Thoracic aorta (tissue), 2 donors: ENCODE measurements around the gene MCF2. TPM values are rescaled to one million over a fixed set of nuclear protein-coding genes. Genes with fewer than 3 reads are reported as not detected.

ENCODE experiments used
- ATAC-seq: fragments of 150-250 bp; one replicate; pipeline ENCODE4 v1.8.0; 2017; ENCODE audit warnings: low read depth; ENCODE audit not compliant: insufficient number of reproducible peaks, low FRiP score
- DNase-seq: peaks from one replicate; pipeline ENCODE4 v3.0.0-alpha.2; 2020; ENCODE audit warnings: low spot score
- H3K27ac ChIP-seq, 2 donors: fragments of 200-600 bp; sonication (generic); 1 replicate in 1 of 2; 2 replicates in 1 of 2; pipeline ENCODE4 v1.5.1; 2016; ENCODE audit warnings: mild to moderate bottlenecking in 2 of 2, moderate library complexity in 2 of 2
- H3K27me3 ChIP-seq: fragments of 200-600 bp; sonication (generic); replicated peaks from 2 replicates; pipeline ENCODE4 v1.6.0; 2016; ENCODE audit warnings: mild to moderate bottlenecking; ENCODE audit not compliant: insufficient read depth
- H3K36me3 ChIP-seq: fragments of 200-600 bp; sonication (generic); one replicate; pipeline ENCODE4 v1.5.1; 2016
- H3K4me1 ChIP-seq, 2 donors: fragments of 200-600 bp; sonication (generic); 1 replicate in 1 of 2; 2 replicates in 1 of 2; pipeline versions ENCODE4 v1.5.1 to v1.6.0; 2016; ENCODE audit warnings: low read depth in 2 of 2, mild to moderate bottlenecking in 1 of 2; ENCODE audit not compliant: control insufficient read depth in 1 of 2
- H3K4me3 ChIP-seq: fragments of 200-600 bp; sonication (generic); 2 replicates; pipeline ENCODE4 v1.5.1; 2016; ENCODE audit warnings: mild to moderate bottlenecking
- H3K9me3 ChIP-seq: fragments of 200-600 bp; sonication (generic); 2 replicates; pipeline ENCODE4 v1.5.1; 2016
- total RNA-seq, 2 donors: library from RNA; depleted of rRNA; stranded (reverse); fragments of >200 nt; gene quantifications; one replicate each; pipeline versions ENCODE4 v1.1.0 to v1.2.3, GENCODE V29; 2016
- TF ChIP-seq, protein P1 (sequence below): fragments of 200-600 bp; sonication (generic); IDR thresholded peaks from one replicate; pipeline ENCODE4 v1.5.1; 2019; ENCODE audit warnings: antibody characterized with exemption

The MCF2 gene
- total RNA-seq, 2 donors from 2014 or later, result 2.2 to 3.8 TPM

DNA sequence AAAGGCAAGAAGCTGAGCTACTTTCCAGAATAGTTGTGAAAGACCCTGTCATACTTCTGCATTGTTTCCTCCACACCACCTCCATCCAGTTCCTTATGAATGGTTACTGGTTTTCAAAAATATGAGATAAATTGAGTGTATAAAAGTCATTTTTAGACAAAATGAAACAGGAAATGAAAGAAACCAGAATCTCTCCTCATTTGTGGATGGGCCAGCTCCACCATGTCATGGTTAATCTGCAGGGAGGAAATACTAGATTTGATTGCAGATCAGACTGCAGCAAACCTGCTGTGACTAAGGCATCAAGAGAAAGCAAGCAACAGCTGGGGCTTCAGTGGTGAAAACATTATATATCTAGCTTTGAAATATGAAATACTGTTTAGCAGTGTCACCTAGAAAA, 153.6 kb downstream of the MCF2 start:
- ATAC-seq, result no peak
- no peaks in the 10 kb centered on the region for H3K4me1 ChIP-seq
- DNase-seq, result no peak
- H3K9me3 ChIP-seq, result no peaks in the 10 kb centered on the region
- no peak overlapping the region for H3K27ac ChIP-seq
- TF ChIP-seq, protein P1, sequence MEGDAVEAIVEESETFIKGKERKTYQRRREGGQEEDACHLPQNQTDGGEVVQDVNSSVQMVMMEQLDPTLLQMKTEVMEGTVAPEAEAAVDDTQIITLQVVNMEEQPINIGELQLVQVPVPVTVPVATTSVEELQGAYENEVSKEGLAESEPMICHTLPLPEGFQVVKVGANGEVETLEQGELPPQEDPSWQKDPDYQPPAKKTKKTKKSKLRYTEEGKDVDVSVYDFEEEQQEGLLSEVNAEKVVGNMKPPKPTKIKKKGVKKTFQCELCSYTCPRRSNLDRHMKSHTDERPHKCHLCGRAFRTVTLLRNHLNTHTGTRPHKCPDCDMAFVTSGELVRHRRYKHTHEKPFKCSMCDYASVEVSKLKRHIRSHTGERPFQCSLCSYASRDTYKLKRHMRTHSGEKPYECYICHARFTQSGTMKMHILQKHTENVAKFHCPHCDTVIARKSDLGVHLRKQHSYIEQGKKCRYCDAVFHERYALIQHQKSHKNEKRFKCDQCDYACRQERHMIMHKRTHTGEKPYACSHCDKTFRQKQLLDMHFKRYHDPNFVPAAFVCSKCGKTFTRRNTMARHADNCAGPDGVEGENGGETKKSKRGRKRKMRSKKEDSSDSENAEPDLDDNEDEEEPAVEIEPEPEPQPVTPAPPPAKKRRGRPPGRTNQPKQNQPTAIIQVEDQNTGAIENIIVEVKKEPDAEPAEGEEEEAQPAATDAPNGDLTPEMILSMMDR, result no peak
- no peaks in the 10 kb centered on the region for H3K36me3 ChIP-seq
- H3K27me3 ChIP-seq, result no peaks in the 10 kb centered on the region
- no peak overlapping the region for H3K4me3 ChIP-seq

DNA sequence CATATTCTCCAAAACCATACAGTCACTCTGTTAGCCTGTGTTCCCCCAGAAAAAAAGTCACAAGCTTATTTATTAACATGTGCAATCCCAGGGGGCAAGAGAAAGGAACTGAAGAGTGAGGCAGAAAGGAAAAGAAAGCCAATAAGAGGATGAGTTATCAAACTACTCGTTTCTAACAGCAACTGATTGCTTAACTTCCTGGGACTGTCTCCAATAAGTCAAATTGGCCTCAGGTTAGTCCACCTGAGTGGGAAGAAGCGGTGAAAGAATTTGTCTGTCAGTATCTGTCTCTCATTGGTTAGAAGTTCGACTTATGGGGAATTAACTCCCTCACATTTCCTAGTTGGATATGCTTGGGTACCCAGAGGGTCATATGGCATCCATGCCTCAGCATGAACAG, 163.4 kb downstream of the MCF2 start:
- no peak for DNase-seq

DNA sequence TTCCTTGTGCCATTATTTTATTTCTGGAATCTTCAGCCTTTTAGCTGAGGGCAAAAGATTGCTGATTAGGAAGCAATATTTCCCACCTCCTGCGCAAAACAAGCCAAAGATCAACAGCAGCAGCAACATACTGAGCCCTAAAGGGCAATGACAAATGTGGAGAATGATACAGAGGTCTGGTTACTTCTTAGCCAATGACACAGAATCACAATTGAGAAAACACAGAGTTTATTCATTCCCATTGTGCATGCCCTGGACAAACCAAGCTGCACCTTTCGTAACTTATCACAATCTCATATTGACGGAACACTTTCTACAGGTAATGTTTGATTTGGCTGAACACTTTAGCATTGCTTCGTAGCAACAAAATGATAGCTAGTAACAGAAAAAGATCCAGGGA, 164.0 kb downstream of the MCF2 start:
- no peak for ATAC-seq
- H3K4me3 ChIP-seq, result no peak overlapping the region
- DNase-seq, result no peak
- no peaks in the 10 kb centered on the region for H3K27me3 ChIP-seq
- H3K27ac ChIP-seq, result no peak overlapping the region
- no peaks in the 10 kb centered on the region for H3K36me3 ChIP-seq
- H3K4me1 ChIP-seq, result no peaks in the 10 kb centered on the region
- TF ChIP-seq, protein P1, result no peak
- H3K9me3 ChIP-seq, result no peaks in the 10 kb centered on the region

More for the DNA sequence above, 163.4 kb downstream of the MCF2 start:
- no peak for ATAC-seq
- H3K9me3 ChIP-seq, result no peaks in the 10 kb centered on the region
- no peak overlapping the region for H3K4me3 ChIP-seq
- H3K4me1 ChIP-seq, result no peaks in the 10 kb centered on the region
- H3K27ac ChIP-seq, result no peak overlapping the region
- H3K27me3 ChIP-seq, result no peaks in the 10 kb centered on the region
- H3K36me3 ChIP-seq, result no peaks in the 10 kb centered on the region
- TF ChIP-seq, protein P1, result no peak

DNA sequence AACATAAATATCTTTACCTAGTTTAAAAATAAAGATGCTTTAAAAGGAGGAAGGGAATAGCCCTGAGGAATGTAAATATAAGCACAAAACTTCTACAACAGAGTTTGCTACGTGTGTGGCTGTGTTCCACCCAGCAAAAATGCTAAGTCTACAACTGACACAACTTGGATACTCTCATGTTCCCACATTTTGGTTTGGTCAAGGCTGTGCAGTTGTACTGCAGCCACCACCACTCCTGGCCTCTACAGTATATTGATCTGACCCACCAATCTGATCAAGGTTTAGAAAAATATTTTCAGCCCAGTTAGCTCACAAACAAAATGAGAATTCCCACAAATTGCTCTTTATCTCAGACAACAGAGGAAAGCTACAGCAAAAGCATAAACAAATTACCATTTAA, 165.3 kb downstream of the MCF2 start:
- Histone ChIP-seq H3K27me3 (no peaks in the 10 kb centered on the region), H3K27ac (no peak overlapping the region), H3K4me3 (no peak overlapping the region), H3K9me3 (no peaks in the 10 kb centered on the region), H3K36me3 (no peaks in the 10 kb centered on the region), H3K4me1 (no peaks in the 10 kb centered on the region)
- TF ChIP-seq, protein P1, result no peak
- no peak for DNase-seq
- ATAC-seq, result no peak

DNA sequence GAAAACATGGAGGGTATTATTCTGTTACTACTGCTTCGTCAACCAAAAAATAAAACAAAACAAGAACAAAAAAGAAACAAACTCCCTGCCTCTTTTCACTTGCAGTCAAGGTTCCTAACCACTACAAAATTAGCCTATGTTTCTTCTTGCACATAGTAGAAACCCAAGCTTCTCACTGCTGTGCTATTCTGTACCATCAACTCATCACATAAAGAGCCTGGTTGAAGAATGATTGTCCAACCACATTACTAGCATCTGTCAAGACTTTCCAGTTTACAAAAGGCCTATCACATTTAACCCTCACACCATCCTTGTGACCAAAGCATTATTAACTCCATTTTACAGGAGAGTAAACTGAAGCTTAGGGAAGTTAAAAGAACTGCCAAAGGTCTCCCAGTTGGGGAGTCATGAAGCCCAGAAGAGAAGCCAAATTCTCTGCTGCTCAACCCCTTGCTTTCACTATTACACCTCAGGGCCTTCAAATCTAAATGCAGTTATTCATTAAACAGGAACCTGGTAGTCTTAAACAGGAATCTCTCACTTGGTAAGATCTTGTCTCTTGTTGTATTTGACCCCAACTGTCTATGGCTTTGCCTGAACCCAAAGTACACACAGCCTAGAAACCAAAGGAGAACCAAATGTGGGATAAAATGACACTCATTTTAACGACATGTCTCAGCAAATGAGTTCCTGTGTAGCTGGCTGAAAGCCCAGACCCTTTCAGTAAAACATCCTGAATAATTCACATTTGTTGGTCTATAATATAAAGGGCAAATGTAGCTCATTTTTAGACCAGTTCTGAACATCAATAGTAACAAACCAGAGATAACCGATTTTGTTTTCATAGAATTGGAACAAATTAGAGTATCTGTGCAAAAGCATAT, 168.8 kb downstream of the MCF2 start:
- Histone ChIP-seq H3K27me3 (no peaks in the 10 kb centered on the region), H3K4me1 (no peaks in the 10 kb centered on the region), H3K9me3 (no peaks in the 10 kb centered on the region), H3K36me3 (no peaks in the 10 kb centered on the region), H3K4me3 (no peak overlapping the region), H3K27ac (no peak overlapping the region)
- TF ChIP-seq, protein P1, result no peak
- DNase-seq (no peak), ATAC-seq (no peak)
